ENCODE results near the gene LBR.
A peak's percentile ranks its signal among the peaks of the same experiment; 100 is the strongest.
"Not testable (repeated sequence)": the region's sequence is repeated elsewhere in the genome, so short reads cannot be mapped to it uniquely, and the experiment has no call there.

LBR gene

GRCh38 chr1:225427235-225428067, at the start of gene LBR:
Gene LBR, minus strand, starts transcription at chr1:225428038. Its CDS starts 3,963 bp downstream, at chr1:225424075.
- peak in 2 of 4 experiments; percentile 26 to 39 for DNase-seq

DNA sequence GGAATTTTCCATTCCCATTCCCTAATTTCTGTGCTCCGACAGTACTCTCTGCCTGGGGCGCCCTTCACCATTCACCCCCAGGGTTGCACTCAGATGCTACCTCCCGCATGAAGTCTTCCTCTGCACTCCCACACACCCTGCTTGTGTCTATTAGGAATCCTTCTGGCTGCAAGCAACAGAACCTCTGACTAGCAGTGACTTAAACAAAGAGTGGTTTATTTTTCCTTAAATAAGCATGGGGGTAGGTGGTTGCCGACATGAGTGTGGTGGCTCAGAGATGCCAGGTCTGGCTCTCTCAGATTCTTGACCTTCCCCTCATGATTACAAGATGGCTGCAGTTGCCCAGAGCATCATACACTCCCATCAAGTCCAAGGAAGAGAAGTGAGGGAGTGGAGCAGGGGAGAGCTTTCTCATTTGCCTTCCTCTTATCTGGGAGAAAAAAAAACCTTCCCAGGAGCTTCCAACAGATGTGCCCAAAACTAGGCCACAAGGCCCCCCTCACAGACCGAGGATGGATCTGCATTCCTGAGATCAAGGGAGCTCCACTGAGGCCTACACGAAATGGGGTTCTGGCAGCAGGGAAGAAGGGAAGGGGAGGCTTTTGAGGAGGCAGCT, 49.6 kb upstream of the LBR start:
- no peak for DNase-seq

GRCh38 chr1:225476538-225476988, 48.7 kb upstream of the LBR start:
- DNase-seq, result no peak

DNA sequence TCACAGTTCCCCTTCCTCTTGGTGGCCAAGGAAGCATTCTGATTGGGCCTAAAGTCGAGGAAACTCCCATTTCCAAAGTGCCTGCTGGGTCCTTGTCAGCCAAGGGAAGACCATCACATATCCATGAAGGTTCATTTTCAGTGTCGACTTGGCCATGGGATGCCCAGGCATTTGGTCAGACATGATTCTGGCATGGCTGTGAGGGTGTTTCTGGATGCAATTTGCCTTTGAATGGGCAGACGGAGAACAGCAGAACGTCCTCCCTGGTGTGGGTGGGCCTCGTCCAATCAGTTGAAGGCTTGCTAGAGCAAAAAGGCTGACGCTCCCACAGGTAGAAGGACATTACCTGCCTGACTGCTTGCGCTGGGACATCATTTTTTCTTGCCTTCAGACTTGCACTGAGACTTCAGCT, 48.3 kb upstream of the LBR start:
- no peak for DNase-seq

- DNase-seq, result peak; percentile 31 to 44 (median 34)
Observed at GRCh38 chr1:225474986-225475820, 47.4 kb upstream of the LBR start.

GRCh38 chr1:225474439-225474985, 46.7 kb upstream of the LBR start:
- no peak for DNase-seq

DNA sequence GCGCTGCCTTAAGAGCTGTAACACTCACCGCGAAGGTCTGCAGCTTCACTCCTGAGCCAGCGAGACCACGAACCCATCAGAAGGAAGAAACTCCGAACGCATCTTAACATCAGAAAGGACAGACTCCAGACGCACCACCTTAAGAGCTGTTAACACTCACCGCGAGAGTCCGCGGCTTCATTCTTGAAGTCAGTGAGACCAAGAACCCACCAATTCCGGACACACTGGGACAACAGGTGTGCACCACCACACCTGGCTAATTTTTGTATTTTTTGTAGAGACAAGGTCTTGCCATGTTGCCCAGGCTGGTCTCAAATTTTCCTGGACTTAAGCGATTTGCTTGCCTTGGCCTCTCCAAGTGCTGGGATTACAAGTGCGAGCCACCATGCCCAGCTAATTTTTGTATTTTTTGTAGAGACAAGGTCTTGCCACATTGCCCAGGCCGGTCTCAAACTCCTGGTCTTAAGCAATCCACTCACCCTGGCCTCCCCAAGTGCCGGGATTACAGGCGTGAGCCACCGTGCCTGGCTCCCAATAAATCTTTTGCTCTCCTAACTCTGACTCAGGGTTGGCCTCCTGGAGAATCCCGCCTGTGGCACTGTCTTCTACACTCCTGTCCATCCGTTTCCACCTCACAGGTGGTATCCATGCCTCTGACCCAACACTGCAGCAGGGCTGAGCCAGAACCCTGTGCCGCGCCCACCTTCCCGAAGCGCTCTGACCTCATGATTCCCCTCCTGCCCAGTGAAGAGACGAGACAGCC, 46.0 kb upstream of the LBR start:
- DNase-seq, result not testable (repeated sequence)

GRCh38 chr1:225473266-225473665, 45.4 kb upstream of the LBR start:
- DNase-seq, result not testable (repeated sequence)

DNA sequence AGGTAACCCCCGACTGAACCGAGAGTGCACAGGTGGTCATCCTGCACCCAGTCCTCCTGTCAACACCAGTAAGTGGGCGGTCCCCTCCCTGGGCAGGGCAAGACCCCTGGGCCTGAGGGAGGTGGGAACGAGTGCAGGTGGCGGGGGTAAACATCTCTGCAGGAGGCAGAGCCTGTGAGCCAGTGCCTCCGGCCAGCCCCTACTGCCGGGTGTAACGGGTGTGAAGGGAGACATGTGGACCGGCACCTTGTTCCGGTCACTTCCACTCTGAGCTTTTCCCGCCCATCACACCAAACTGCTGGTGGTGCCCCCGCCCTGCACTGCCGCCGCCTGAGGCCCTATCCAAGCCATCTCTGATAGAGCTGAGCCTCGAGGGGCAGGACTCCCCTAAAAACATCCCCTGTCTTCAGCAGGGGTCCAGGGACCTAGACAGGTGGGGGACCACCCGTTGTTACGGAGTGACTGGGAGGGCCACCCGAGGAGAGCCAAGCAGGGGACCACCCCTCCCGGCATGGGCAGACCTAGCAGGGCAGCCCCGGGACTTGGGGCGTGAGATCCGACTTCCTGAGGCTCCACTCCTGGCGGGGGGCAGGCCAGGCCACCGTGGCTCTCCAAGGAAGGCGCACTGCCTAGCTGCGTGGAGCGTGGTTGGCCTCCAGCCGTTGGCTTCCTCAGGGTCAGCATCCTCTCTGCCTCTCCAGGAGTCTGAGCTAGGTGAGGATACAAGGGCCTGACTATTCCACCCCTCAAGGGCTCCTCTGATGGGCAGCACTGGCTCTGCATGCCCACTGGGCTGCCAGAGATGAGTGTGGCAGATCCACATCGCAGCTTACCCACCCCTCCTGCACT, 43.8 kb upstream of the LBR start:
- DNase-seq, result no peak

GRCh38 chr1:225471109-225471452, 43.2 kb upstream of the LBR start:
- no peak for DNase-seq

- DNase-seq, result no peak
Observed at GRCh38 chr1:225470211-225471108, 42.6 kb upstream of the LBR start.

DNA sequence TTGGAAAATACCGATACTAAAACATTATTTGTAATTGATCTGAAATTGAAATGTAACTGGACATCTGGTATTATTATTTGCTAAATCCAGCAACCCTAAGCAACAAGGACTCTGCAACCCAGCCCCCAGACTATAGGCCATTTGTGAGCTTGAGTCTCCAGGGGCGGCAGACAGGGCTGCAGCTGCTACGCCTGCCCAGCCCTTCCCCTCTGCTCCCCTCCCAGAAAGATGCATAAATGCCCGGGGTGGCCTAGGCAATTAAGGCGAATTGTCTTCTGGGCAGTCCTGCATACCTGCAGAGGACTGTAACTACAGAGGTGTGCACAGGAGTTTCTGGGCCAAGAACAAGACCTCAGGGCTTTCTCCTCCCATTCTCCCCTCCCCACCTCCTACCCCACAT, 41.2 kb upstream of the LBR start:
- no peak for DNase-seq

DNA sequence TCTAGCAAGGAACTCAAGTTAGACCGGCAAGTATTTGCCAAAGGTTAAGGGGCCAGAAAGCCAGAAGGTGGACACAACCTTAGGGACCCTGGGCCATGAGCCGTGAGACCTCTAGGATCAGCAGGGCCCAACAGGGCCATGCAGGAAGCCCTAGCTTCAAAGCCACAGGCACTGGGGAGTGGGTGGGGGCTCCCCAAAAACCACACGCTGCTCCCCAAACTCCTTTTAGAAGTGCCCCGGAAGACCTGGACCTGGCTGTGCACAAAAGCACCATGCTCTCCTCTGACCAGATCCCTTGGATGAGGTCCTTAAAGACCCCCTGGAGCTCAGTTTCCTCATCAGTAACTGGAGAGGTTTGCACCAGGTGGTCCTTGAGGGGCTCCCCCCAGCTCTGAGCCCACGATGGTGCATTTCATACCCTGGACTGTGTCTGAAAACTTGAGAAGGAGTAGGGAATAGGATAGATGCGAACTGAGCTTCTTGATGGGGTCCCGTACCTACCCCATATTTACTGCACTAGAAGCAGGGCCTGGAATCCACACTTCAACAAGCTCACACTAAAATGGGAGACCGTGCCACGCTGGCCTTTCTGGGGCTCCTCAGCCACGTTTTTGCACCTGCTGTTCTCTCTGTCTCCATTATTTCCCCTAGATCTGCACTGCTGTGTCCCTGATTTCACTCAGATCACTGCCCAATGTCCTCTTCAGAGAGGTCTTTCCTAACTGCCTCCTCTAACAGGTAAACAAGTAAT, 40.6 kb upstream of the LBR start:
- no peak for DNase-seq

GRCh38 chr1:225467193-225468020, 39.6 kb upstream of the LBR start:
- peak; percentile 47 to 73 (median 58) for DNase-seq

DNA sequence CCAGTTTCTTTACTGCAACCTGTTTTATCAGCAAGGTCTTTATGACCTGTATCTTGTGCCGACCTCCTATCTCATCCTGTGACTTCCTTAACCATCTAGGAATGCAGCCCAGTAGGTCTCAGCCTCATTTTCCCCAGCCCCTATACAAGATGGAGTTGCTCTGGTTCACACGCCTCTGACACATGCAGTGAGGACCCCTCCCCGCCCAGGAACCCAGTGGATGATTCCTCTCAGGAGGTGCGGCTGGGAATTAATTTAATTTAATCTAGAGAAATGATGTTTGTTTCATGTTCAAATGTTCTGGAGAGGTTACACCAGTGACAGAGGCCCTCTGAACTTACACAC, 39.0 kb upstream of the LBR start:
- no peak for DNase-seq

GRCh38 chr1:225465793-225466517, 38.1 kb upstream of the LBR start:
- no peak for DNase-seq

DNA sequence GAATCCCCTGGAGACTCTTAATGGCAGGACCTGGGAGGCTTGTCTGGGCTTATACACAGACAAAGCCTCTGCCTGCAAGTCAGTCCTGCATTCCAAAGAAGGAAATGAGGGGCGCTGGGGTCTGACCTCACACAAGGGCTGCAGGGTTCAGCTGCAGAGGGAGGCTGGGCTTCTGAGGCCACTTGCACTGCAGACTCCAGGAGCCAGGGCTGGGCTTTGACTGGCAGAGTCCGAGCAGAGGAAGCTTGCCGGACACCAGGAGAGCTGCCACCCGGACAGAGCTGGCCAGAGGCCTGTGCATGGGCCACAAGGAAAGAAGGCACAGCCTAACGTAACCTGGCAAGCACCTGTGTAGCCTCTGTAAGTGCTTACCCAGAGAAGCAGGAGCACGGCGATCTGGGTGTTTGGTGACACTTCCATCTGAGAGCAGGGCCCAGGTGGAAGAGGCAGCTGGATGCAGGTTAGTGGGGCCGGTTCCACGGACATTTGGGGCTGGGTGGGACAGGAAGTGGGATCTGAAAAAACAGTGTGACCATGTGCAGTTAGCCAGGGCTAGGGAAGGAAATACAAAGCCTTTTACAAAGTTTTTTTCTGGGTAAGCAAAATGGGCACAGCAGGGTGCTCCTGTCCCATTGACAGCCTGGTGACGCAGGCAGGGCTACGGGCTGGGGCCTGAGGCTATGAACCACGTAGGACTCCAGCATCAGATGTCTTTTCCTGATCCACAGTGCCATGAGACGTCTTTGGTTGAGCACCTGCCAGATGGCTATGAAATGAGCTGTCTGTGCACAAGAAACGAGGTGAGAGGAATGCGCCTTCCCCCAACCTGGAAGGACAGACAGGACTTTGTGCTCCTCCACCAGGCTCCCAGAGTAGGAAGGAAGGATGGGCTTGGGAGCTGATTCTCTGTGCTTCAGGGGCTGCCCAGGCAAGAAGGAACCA, 37.3 kb upstream of the LBR start:
- DNase-seq, result no peak

All from activated CD4-positive, CD25-positive, alpha-beta regulatory T cell (primary cell).